HG03378 (cell line): ENCODE data around the gene C1QTNF8.

Experiments used
- ATAC-seq: cut with Tn5 transposase; IDR thresholded peaks from one replicate; pipeline ENCODE4 v1.9.1; 2021; ENCODE audit warnings: mild to moderate bottlenecking, moderate library complexity; ENCODE audit not compliant: unreplicated experiment

The C1QTNF8 gene

DNA sequence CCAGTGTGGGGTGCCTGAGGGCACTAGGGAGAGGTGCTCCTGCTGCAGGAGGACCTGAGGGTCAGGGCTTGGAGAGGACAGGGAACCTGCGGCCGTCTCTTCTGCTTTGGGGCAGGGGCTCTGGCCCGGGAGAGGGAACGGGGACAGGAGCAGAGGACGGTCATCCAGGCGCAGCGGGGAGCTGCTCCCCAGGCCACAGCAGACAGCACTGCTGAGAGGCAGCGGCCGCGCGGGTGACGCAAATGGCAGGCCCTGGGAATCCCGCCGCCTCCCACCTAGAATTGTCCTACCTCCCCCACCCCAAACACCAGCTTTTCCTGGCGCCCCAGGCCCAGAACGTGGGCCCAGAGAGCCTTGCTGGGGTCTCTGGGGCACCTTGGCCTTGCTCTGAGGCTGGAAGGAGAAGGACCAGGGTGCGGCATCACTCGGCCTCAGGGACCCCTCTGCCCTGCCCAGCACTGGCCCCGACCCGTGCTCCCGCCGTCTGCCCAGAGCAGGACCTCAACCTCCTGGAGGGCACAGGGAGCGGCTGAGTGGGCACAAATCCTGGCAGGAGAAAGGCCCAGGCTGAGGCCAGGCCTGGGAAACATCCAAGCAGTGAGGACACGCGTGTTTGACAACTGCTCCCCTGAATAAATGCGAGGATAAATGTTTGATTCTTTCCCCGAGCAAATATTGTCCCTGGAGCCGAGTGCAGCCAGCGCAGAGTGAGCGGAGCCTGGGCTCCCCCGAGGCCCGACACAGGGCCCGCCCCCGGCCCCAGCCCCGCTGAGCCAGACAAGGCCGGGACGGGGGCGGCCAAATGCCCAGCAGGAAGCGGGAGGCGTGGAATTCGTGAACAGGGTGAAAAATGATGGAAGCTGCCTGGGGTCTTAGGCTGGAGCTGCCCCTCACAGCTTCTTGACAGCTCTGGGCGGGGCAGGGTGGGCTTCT, 15.0 kb downstream of the C1QTNF8 start:
- ATAC-seq: no peak

DNA sequence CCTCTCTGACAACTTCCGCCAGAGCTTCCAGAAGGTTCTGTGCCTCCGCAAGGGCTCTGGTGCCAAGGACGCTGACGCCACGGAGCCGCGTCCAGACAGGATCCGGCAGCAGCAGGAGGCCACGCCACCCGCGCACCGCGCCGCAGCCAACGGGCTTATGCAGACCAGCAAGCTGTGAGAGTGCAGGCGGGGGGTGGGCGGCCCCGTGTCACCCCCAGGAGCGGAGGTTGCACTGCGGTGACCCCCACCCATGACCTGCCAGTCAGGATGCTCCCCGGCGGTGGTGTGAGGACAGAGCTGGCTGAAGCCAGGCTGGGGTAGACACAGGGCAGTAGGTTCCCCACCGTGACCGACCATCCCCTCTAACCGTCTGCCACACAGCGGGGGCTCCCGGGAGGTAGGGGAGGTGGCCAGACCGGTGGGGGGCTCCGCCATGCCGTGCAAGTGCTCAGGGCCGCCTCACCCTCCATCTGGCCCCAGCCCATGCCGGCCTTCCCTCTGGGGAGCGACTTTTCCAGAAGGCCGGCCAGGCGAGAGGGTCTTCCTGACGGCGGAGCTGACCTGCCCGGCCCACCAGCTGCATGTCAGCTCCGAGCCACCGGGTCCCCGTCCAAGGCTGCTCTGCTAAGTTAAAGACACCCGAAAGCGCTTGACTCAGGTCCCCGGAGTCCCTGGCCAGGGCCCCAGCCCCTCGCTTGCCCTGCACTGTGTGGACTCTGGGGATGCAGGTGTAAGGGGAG, 16.1 kb downstream of the C1QTNF8 start:
- no peak for ATAC-seq

DNA sequence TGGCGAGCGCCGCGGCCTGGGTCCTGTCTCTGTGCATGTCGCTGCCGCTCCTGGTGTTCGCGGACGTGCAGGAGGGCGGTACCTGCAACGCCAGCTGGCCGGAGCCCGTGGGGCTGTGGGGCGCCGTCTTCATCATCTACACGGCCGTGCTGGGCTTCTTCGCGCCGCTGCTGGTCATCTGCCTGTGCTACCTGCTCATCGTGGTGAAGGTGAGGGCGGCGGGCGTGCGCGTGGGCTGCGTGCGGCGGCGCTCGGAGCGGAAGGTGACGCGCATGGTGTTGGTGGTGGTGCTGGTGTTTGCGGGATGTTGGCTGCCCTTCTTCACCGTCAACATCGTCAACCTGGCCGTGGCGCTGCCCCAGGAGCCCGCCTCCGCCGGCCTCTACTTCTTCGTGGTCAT, 16.7 kb downstream of the C1QTNF8 start:
- ATAC-seq: no peak

DNA sequence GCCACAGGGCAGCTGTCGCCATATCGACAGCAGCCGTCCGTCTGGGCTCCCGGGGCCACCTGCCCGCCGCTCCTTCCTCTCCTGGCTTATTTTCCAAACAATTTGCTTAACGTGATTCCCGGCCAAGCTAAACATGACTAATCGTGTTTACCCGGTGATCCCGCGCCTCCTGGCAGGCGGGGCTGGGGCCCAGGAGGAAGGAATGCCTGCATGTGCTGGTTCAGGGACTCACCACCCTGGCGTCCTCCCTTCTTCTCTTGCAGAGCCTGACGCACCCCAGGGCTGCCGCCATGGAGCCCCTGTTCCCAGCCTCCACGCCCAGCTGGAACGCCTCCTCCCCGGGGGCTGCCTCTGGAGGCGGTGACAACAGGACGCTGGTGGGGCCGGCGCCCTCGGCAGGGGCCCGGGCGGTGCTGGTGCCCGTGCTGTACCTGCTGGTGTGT, 17.4 kb downstream of the C1QTNF8 start:
- ATAC-seq: no peak

DNA sequence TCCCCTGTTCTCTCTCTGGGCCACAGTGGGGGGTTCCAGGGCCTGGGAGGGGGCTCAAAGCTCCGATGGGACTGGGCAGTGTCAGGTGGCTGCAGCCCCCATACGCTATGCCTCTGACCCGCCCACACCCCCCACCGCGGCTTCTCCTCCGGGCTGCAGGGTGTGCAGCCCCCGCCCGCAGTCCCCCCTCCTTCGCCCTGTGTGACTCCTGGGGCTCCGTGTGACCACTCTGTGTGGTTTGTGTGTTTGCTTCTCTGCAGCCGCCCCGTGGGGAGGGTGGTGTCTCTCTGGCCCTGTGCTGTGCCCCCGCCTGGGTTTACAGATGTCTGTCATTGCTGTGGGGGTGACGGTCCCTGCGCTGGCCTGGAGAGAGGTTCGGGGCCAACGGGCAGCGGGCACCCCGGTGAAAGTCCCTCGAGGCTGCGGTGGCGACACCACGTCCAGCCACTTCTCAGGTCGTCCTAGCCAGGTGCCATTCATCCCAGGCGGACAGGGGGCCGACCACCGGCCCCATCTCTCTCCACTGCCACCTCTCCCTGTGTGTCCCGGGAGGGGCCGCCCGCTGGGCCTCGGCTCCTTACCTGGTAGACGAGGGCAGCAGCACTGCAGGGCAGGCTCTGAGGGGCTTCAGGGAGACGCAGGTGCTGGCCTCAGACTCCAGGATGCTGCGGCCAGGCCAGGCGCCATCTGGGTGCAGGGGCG, 18.0 kb downstream of the C1QTNF8 start:
- ATAC-seq: no peak

DNA sequence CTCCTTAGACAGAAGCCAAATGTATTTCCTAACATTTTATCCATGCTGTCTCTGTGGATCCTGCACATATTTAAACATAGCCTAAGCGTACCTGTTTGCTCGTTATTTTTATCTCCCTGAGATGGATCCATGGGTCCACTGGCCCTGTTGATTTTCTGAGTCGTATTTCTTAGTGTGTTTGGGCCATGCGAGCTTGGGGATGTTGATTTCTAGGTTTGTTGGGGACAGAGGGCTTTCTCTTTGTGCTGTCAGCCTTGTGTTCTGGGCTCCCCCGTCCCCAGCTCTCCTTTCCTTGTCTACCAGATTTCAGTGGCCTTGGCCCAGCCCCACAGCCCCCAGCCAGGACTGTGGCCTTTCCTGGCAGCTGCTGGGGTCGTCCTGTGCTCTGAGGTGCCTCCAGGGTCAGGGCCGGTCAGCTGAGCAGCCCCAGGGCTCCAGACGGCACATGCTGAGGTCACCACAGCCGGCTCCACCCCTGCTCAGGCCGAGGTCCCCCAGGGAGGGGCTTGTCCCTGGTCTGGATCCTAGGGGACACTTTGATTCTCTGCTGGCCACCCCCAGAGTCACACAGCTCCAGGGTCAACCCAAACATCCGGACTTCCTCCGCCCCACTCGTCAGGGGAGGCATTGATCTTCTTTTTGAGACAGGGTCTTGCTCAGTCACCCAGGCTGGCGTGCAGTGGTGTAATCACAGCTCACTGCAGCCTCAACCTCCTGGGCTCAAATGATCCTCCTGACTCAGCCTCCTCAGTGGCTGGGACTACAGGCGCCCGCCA, 19.1 kb downstream of the C1QTNF8 start:
- no peak for ATAC-seq

DNA sequence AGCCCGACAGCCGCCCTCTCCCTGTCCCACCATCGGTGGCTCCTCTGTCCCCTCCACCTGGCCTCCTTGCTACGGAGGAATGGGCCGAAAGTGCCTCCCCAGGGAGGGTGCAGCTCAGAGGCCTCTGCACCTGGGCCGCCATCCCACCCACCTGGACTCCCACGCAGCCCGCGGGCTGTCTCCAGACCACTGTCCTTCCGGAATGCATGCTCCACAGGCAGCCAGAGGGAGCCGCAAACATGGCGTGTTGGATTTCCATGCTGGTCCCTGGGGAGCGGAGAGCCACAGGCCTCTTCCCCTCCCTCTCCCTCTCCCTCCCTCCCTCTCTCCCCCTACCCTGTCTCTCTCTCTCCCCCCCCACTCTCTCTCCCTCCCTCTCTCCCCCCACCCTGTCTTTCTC, 20.5 kb downstream of the C1QTNF8 start:
- no peak for ATAC-seq

DNA sequence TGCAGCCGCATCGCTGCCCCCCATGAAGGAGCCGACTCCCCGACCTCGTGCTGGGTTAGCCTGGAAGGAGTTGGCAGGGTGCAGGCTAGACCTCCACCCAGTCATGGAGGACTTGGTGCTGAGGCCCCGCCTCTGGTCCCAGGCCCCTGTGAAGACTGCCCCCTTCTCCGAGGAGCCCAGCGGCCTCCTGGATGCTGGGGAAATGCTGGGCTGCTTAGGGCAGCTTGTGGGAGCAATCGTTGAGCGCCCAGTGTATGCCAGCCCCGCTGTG, 21.7 kb downstream of the C1QTNF8 start:
- ATAC-seq: no peak

DNA sequence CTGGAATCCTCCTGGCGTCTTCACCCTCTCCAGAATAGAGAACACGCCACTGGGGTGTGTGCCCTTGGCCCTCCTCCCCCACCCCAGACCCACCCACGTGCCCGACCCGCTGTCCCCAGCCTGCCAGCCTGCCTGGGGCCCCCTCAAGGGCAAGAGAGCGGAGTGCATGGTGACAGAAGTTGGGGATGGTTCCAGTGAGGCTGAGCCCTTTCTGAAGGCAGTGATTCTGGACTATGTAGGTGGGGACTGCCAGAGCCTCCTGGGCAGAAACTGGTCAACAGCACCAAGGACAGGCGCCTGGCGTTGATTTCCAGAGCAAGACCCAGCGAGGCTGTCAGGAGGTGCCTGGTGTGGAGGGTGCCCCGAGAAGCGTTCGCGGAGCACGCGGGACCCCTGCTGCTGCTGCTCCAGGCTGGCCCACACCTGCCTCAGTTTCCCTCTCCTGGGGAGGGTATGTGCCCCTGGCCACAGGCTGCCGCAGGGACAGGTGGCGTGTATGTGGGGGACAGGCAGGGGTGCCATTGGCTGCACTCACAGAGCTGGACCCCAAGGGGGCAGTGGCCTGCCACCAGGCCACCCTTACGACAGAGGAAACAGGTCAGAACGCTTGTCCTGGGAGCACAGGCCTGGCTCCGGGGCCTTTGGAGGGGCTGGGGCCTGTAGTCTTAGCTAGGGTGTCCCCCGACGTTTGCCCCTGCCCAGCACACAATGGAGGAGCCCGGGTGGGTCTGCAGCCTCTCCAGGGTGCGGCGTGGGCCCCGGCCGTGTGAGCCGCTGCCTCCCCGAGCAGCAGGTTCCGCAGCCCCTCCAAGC, 22.3 kb downstream of the C1QTNF8 start:
- ATAC-seq: no peak

DNA sequence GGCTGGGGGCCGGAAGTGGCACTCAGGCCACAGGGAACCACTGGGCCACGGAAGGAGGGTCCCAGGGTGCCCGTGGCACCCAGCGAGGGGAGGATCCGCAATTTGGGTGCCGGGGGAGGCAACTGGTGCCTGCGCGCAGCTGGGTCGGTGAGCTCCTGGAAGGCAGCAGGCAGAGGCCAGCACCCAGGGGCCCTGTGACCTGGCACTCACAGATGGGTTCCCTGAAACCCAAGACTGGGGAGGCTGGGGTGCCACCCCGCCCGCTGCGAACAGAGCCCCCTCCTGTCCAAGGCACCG, 22.8 kb downstream of the C1QTNF8 start:
- ATAC-seq: no peak

DNA sequence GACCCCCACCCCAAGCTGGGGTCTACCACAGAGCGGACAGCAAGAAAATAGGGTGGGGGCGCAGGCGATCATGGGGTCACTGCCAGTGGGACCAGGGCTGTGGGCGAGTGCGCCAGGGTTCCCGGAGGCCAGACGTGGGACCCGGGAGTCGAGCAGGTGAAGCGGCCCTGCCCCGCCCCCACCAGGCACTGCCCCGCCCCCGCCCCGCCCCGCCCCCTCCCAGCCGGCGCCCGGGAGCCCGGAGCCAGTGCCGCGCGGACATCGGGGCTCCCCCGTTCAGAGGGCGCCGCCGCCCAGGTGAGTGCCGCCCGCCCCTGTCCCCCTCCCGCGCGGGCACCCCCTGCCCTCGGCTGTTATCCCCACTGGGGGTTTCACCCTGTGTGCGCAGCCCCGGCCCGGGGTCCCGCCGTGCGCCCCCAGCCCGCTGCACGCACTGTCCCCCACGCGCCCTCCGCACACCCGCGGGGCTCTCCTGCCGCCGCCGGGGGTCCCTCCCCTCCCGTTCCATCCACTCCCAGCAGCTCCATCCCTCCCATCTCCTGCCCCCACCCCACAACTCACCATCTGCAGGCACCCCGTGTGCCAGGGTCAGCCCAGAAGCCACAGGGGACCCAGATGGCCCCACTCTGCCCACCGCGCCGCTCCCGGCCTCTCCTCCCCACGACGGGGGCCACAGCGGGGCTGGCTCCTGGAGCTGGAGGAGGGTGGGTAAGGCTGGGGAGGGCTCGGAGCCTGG, 23.4 kb downstream of the C1QTNF8 start, which contains the start of gene SSTR5:
TSS of gene SSTR5 (plus strand) at position 222 of the 736 bp plus-strand sequence. CDS start 6,122 bp downstream, outside the sequence.
- no peak for ATAC-seq

DNA sequence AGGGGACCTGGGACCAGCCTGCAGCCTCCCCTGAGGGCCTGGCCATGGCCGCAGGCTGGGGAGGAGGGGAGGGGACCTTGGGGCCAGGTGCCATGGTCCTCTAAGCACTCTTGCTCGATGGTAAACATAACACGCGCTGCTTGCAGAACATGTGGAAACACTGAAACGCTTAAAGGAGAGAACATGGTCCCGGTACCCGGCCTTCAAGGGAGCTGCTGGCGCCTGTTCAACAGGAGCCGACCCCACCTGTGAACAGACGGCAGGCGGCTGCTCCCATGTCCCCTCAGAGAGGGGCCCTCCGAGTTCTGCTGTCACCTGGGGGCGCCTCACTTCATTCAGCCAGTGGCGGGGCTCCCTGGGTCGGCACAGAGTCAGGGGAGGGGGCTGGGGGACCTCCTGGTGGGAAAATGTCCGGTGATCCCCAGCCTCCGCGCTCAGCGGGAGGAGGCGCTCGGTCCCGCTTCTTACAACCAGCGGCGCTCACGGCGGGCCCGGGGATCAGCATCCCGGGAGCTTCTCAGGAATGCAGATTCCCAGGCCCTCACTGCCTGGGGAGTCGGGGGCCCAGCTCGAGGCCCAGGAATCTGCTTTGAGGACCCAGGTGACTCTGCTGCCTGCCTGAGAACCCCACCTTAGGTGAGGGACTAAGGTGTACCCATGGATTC, 24.4 kb downstream of the C1QTNF8 start:
- ATAC-seq: no peak

DNA sequence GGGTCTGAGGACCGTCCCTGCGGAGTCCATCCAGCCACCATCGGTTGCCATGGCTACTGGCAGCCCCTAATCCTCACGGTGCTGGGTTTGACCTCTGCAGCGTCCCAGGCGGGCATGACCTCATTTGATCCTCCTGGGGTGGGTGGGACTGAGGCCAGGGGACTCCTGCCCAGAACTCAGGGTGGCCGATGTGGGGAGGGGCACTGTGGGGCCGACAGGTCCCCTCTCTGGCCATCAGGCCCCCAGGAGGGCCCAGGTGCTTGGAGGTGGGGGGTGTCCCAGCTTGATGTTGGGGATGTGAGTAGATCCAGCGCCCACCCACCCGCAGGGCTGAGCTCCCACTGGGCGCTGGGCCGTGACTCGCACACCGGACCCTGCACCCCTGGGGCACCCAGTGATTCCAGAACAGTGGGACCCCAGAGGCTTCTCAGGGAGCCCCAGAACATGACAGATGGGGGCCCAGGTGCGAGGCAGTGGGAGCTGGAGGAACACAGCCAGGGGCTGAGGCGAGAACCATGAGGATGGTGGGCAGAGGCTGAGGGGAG, 25.1 kb downstream of the C1QTNF8 start:
- ATAC-seq: no peak

DNA sequence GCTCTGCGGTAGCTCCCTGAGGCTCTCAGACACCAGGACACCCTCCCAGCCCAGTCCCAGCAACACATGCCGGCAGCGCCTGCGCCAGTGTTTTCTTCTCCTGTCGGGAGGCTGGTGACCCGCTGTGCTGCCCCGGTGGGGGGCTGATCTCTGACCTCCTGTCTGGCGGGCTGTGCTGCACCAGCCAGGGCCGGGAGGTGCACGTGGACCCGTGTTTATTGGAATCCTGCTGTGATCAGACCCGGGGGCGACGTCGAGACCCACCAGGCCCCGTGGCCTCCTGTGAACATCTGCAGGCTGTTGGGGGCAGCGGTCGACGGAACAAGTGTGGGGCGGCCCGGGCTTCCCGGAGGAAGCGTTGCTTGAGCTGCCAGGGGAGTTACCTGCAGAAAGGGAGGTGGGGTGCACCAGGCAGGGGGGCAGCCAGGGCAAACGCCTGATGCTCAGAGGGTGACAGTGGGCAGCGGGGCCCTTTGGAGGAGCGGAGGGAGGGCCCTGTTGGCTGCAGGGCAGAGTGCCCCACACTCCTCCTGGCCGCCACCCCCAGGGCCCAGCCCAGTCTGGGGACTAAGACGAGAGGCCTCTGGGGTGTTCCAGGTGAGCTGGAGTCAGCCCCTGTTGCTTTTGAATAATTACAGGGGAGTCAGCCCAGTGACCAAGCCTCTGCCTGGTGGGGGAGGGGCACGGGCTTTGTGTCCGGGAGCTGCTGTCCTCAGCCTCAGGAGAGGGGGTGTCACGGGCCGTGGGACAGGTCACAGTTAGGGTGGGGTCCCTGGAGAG, 25.8 kb downstream of the C1QTNF8 start:
- ATAC-seq: no peak

DNA sequence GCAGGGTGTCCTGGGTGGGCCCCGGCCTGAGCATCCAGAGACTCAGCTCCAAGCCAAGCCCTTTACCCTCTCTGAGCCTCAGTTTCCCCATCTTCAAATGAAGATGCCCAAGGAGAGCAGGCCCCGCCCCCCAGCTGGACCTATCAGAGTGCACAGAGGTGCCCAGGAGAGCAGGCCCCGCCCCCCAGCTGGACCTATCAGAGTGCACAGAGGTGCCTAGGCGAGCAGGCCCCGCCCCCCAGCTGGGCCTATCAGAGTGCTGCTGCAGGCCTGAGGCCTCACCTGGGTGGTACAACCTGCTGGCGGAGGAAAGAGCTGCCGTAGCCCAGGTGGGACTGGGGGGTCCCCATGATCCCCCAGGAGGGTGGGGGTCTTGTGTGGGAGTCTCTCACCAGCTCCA, 26.9 kb downstream of the C1QTNF8 start:
- ATAC-seq: no peak

DNA sequence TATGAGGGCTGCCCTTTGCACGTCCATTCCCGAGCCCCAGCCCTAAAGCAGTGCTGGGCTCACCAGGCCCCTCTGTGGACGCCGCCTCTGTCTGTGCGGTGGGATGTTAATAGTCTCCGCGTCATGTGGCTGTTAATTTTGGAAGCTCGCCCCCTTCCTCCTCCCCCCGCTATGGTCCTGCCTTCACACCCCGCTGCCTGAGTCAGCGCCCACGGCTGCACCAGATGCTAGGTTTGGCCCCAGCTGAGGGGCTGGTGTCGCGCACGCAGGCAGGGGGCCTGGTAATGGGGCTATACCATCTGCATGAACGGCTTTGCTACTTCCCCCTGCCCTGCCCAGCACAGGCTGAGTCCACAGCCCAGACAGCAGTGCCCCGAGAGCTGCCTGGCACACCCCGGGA, 27.6 kb downstream of the C1QTNF8 start:
- no peak for ATAC-seq

DNA sequence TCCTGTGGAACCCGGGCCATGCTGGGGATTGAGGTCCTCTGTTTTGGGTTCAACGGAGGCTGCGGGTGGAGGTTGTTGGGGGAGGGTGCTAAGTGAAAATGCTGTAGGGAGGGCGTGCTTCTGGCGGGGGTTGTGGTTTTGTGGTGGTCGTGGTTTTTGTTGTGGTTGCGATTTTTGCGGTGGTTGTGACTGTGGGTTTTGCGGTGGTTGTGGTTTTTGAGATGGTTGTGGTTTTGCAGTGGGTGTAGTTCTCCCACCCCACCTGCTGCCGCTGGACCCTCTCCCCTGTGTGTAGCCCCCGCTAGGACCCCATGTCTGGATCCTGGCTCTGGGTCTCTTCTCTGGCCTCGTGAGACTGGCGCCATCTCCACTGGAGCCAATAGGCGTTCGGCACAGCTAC, 28.4 kb downstream of the C1QTNF8 start:
- no peak for ATAC-seq

DNA sequence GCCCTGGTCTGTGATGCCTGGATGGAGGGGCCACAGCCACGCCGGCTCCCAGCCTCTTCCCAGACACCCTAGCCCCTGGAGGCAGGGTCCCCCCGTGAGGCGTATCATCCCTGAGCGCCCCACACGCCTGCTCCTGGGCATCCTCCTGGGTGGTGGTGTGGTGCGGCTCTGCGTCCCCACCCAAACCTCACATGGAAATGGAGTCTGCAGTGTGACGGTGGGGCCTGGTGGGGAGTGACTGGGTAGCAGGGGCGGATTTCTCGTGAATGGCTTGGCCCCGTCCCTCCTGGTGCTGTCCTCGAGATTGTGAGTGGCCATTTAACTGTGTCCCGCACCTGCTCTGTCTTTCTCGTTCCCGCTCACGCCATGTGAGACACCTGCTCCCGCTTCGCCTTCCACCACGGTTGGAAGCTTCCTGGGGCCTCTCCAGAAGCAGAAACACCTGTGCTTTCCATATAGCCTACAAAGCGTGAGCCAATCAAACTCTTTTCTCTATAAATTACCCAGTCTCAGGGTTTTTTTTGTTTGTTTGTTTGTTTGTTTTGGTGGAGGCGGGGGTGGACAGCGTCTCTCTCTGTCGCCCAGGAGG, 29.4 kb downstream of the C1QTNF8 start:
- no peak for ATAC-seq
